NCI-H2107 (cell line): ENCODE results near the gene SSX1.
"Not testable (repeated sequence)": the region's sequence is repeated elsewhere in the genome, so short reads cannot be mapped to it uniquely, and the experiment has no call there.

Source experiments
- DNase-seq: peaks from one replicate; lab custom pipeline; 2025; lab: John Stamatoyannopoulos, UW

Gene SSX1

GRCh38 chrX:48255062-48255796 is at the start of gene SSX1:
Gene SSX1, plus strand, starts transcription at chrX:48255392. Its CDS starts 1,850 bp downstream, at chrX:48257242.
- DNase-seq: not testable (repeated sequence)

- not testable (repeated sequence) for DNase-seq
Observed at GRCh38 chrX:48214341-48214740, 40.9 kb upstream of the SSX1 start.

GRCh38 chrX:48224196-48224595 is 31.0 kb upstream of the SSX1 start:
- not testable (repeated sequence) for DNase-seq

- DNase-seq: not testable (repeated sequence)
Observed at GRCh38 chrX:48252945-48253344, 2.2 kb upstream of the SSX1 start.

- not testable (repeated sequence) for DNase-seq
Observed at GRCh38 chrX:48274365-48274764, 19.2 kb downstream of the SSX1 start.

GRCh38 chrX:48278958-48279357 is 23.8 kb downstream of the SSX1 start:
- no peak for DNase-seq

- DNase-seq: not testable (repeated sequence)
Observed at GRCh38 chrX:48280729-48281128, 25.5 kb downstream of the SSX1 start.

- DNase-seq: no peak
Observed at GRCh38 chrX:48306175-48306574, 51.0 kb downstream of the SSX1 start.

- DNase-seq: not testable (repeated sequence)
Observed at GRCh38 chrX:48313996-48314395, 58.8 kb downstream of the SSX1 start.
